ENCODE data around the gene HLA-DOB. TPM values are rescaled to one million over a fixed set of nuclear protein-coding genes. Genes with fewer than 3 reads are reported as not detected.

The HLA-DOB gene
- under 1 TPM; 0.19 to 0.69 TPM for total RNA-seq
- long read RNA-seq, donor 1 = 0 reads
- long read RNA-seq, donor 2 = 0 reads

DNA sequence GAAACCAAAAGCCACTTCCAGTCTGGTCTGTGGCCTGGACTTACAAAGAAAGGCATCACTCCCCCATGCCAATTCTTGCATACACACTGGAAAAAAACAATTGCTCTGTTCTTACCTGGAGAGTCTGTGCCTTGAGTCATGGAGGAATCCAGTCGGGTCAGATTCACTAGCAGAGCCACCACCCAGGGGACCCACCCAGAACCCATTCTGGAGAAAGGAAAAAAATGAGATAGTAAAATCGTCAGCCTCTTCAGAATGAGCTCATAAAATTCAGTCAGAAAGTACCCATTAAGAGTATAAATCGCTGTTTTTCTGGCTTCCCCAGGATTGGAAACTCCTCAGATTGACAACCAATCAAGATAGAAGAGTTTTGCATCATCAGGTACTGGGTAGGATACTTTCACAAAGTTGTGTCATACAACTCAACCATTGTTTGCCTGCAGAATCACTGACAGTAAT, at the start of gene HLA-DOB:
TSS of gene HLA-DOB (minus strand) at position 257 of the 459 bp plus-strand sequence. CDS start at position 206, 51 bp downstream.
- DNase-seq (ENCODE audit: low spot score) = no peak
- intact Hi-C loops (cut with DNase I) = no loop called here

DNA sequence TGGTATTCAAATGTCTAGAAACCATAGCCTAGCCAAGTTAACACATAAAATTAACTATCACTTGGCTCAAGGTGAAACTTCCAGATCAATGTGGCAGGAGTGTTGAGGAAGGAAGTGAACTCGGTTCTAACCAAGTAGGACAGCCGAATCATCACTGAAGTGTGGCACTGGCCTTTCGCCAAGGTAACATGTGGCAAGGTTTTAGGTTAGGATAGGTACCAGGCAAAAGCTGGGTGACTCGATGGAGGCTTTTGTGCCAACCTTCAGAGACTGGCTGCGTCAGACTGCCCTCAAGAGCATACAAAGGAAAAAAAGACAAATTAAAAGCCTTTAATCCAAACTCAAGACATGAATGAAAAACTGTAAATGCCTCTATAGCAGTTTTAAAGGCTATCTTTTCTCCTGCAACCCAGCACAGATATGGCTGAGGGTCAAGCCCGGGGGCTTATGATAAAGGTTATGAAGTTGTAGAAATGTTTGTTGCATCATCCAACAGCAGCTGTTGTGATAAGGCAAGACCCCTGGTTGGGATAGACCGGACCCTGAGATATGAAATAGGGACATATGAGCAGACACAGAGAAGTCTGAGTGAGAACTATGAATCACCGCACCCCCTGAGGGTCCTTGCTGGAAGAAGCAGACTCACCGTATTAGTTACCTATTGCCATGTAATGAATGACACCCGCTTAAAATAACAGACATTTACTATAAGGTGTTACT, 49.1 kb upstream of the HLA-DOB start:
- intact Hi-C loops (cut with DNase I) = no loop called here
- no peak for DNase-seq (ENCODE audit: low spot score)

GRCh38 chr6:32862725-32863124, 45.9 kb upstream of the HLA-DOB start:
- no peak for DNase-seq (ENCODE audit: low spot score)
- intact Hi-C loops (cut with DNase I) = no loop called here

DNA sequence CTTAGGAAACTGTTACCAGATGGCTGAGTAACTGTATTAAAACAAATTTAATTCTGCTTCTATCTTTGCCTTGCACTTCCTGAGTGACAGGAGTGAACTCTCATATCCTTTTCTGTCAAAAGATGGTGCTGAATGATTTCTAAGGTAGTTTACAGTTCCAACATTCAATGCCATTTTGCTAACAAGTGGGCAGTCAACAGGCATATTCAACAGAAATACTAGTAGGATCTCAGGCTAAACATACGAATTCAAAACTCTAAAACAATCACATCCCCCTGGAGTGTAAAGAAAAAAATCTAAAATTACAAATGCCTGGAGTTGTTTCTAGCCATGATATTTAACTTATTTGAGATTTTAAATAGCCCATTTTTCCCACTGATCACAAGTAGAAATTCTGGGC, 43.9 kb upstream of the HLA-DOB start:
- intact Hi-C loops (cut with DNase I) = no loop called here
- no peak for DNase-seq (ENCODE audit: low spot score)

GRCh38 chr6:32858194-32858593, 41.4 kb upstream of the HLA-DOB start:
- DNase-seq (ENCODE audit: low spot score) = no peak
- intact Hi-C loops (cut with DNase I) = no loop called here

DNA sequence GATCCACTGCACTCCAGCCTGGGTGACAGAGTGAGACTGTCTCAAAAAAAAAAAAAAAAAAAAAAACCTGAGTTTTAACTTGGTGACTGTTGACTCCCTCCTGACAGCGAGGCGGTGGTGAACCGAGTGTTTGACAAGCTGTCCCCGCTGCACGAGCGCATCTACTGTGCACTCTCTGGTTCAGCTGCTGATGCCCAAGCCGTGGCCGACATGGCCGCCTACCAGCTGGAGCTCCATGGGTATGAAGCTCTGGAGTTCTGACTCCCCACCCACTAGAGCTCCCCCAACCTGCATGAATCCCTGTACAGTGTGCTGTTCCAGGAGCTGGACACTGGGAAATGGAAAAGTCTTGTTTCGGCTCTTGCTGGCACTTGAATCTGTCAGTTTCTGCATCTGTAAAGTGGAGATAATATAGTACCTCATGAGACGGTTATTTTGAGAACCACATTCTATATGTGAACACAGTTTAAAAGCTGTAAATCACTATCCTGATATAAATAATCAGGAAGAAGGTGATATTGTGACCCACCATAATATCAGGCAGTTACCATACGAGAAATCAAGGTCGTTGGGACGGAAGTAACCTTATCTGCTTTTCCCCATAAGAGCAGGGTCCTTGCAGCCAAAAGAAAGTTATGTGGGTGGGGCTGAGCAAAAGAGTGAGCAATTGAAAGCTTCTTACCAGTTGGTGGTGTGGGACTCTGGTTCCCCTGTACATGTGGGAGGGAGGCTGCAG, 40.5 kb upstream of the HLA-DOB start:
- intact Hi-C loops (cut with DNase I) = no loop called here

DNA sequence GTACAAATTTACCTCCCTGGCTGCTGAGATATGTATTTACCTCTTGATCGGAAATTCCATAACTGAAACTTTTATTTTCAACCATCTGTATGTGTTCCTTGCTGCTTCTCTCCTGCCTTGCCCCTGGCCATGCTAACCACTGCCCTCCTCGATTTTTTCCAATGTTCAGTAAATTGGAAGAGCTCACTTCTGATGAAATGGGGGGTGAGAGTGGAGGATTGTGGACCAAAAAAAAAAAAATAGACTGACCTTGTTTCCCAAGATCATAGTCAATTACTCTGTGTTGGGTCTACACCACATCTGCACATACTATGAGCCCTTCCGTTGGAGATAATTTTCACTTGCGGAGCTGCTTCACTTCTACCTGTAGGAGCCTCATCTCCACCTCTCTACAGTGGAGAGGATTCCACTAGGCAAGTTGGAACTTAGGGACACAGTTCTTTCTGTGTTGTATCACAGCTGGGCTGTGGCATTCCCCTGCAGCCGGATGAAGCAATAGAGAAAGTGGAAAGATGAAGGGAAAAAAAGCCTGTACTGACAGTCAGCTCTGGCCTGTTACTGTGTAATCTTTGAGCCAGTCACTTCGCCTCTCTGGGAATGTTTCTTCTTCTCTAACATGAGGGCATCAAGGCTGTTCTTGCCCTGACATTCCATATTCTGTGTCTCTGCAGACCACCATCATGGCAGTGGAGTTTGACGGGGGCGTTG, 38.8 kb upstream of the HLA-DOB start:
- intact Hi-C loops (cut with DNase I) = no loop called here
- DNase-seq (ENCODE audit: low spot score) = no peak

More for the DNA sequence above, 40.5 kb upstream of the HLA-DOB start:
- peak; percentile 67 for DNase-seq (ENCODE audit: low spot score)

- intact Hi-C loops (cut with DNase I) = no loop called here
- DNase-seq (ENCODE audit: low spot score) = no peak
These were observed 37.8 kb upstream of the HLA-DOB start for GRCh38 chr6:32854376-32855178.

DNA sequence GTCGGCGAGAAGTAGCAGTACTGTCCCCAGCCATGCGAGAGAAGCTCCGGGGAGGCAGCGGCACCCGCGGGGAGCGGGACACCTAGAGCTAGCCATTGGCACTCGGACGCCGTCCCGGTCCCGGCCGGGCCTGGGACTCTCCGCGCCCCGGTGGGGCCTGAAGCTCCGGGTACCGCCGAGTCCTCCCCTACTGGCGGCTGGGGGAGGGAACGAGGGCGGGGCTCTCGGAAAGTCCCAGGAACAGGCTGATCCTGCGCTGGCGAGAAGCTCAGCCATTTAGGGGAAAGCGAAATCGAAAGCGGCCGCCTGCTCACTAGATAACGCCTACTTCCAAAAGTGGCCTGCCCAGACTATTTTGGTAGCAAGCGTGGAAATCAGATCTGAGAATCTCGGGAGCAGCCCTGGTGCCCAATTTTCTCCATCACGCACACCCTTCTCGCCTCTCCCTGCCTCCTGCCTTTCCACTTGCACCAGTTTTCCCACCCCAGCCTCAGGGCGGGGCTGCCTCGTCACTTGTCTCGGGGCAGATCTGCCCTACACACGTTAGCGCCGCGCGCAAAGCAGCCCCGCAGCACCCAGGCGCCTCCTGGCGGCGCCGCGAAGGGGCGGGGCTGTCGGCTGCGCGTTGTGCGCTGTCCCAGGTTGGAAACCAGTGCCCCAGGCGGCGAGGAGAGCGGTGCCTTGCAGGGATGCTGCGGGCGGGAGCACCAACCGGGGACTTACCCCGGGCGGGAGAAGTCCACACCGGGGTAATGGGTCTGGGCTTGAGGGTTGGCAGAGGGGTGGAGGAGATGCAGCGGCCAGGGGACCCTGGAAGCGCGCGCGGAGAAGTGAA, 37.0 kb upstream of the HLA-DOB start, which contains the start of the genes PSMB9 and TAP1:
TSS of gene PSMB9 (plus strand) at position 652 of the 835 bp plus-strand sequence. CDS start at position 690, 38 bp downstream.
TSS of gene TAP1 (minus strand) at position 164 of the 835 bp plus-strand sequence. CDS start at position 96, 68 bp downstream.
- intact Hi-C loops (cut with DNase I) = no loop called here
- DNase-seq (ENCODE audit: low spot score) = peak; percentile 98

- DNase-seq (ENCODE audit: low spot score) = peak; percentile 84
- intact Hi-C loops (cut with DNase I) = no loop called here
These were observed 36.2 kb upstream of the HLA-DOB start for GRCh38 chr6:32852844-32853540.

DNA sequence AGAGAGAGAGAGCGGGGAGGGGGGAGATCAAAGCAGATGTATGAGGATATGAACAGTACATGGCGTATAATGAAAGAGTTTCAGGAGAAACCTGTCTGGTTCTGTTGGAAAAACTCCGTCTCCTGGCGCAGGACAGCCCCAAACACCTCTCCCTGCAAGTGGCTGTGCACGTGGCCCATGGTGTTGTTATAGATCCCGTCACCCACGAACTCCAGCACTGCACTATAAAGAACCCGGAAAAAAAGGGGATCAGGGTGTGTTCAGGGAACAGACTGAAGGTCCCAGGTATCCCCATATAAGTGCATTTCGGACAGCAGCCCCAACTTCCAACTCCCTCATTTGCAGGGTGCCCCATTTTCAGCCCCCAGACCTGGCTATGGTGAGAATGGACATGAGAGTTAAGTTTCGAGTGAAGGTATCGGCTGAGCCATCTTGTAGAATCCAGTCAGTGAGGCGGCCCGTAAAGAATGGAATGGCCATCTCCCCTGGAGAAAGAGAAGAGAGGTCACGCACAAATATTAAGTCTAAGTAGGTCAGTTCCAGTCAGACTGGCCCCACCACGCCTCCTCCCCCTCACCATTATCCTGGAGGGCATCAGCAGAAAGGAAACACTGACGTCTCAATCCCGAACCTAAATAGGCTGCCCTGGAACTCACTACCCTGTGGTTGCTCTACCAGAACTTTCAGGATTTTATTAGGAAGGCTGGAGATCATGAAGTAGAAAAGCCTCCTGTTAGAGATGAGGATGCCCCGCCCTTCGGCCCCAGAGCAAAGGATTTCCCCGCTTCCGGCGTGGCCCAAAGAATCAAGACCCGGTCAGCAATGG, 35.4 kb upstream of the HLA-DOB start:
- intact Hi-C loops (cut with DNase I) = no loop called here
- peak; percentile 85 for DNase-seq (ENCODE audit: low spot score)

GRCh38 chr6:32851025-32851424, 34.2 kb upstream of the HLA-DOB start:
- no peak for DNase-seq (ENCODE audit: low spot score)
- intact Hi-C loops (cut with DNase I) = no loop called here

DNA sequence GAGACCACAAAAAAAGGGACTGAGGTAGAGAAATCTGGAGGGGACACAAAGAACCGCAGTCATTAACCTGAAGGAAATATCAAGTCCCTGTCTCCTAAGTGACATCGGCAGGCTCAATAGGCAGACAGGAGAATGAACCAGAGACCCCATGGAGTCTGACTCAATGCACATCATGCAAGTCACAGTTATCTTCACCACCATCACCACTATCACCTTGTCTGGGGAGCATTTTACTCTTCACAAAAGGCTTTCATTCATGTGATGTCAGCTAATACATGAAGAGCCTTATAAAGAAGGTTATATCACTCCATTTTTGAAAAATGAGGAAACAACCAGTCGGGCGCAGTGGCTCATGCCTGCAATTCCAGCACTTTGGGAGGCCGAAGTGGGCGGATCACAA, 32.3 kb upstream of the HLA-DOB start:
- DNase-seq (ENCODE audit: low spot score) = no peak
- intact Hi-C loops (cut with DNase I) = no loop called here

- intact Hi-C loops (cut with DNase I) = no loop called here
- DNase-seq (ENCODE audit: low spot score) = peak; percentile 74
These were observed 31.0 kb upstream of the HLA-DOB start for GRCh38 chr6:32847795-32848194.

DNA sequence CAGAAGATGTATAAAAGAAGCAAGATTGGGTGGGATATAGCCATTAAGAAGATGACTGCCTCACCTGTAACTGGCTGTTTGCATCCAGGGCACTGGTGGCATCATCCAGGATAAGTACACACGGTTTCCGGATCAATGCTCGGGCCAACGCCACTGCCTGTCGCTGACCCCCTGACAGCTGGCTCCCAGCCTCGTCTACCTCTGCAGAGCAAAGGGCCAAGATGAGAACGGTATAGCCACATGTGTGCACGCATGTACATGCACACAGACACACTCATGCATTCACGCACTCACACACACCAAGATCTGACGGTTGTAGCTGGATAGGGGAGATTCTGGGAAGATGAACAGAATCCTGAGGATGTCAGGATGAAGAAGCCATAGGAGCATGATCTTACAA, 30.2 kb upstream of the HLA-DOB start:
- DNase-seq (ENCODE audit: low spot score) = peak; percentile 62

GRCh38 chr6:32845384-32845884, 28.6 kb upstream of the HLA-DOB start:
- peak; percentile 73 for DNase-seq (ENCODE audit: low spot score)
- intact Hi-C loops (cut with DNase I) = no loop called here

More for the DNA sequence above, 30.2 kb upstream of the HLA-DOB start:
- intact Hi-C loops (cut with DNase I) = no loop called here

Measured in posterior vena cava (tissue), 2 donors.